ENCODE measurements around the gene EHHADH. TPM values are rescaled to one million over a fixed set of nuclear protein-coding genes. Genes with fewer than 3 reads are reported as not detected.

EHHADH gene
- total and polyA plus RNA-seq, 9 of the 15 experiments (the other 6 are each of a cell fraction or from before 2014, with no cell fraction given), result 3.6 to 6.4 (median 5.4) TPM

DNA sequence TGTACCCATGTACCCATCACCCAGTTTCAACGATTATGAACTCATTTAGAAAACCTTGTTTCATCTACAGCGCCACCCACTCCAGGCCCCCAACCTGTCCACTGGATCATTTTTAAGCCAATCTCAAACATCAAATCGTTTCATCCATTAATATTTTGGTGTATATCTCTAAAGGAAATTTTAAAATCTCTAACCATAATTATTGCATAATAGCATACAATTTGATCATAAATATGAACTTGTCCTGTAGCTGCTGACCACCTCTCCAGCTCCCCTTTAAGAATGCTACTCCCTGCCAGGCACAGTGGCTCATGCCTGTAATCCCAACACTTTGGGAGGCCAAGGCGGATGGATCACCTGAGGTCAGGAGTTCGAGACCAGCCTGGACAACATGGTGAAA, 98.2 kb downstream of the EHHADH start:
- Histone ChIP-seq H3K4me1 (replicated peaks in 1 of 2; ENCODE audit: control insufficient read depth in 2 of 2, insufficient read depth in 2 of 2, low read length in 2 of 2) (peaks cover 0 to 14% of the 10 kb centered on the region in 2 experiments; a peak in 3 of 5 replicates), H3K4me2 (ENCODE audit: insufficient read depth, low read length) (no peak overlapping the region), H3K27ac (ENCODE audit: extremely low read depth, low read depth, low read length) (no peak overlapping the region), H3K9me3 (replicated peaks; ENCODE audit: control insufficient read depth, insufficient read depth, low read depth, low read length) (no peaks in the 10 kb centered on the region), H2AFZ (ENCODE audit: low read depth, low read length) (no peak overlapping the region), H3K36me3 (ENCODE audit: control insufficient read depth, insufficient read depth, low read length) (no peaks in the 10 kb centered on the region), H3K27me3 (ENCODE audit: control insufficient read depth in 2 of 2, insufficient read depth in 2 of 2, low read length in 2 of 2) (peaks cover 30 to 45% of the 10 kb centered on the region in 2 experiments; a peak in 4 of 5 replicates), H3K79me2 (ENCODE audit: control insufficient read depth, insufficient read depth, low read length) (no peaks in the 10 kb centered on the region), H3K4me3 (no peak overlapping the region), H3K9me1 (ENCODE audit: control insufficient read depth, insufficient read depth, low read length) (no peaks in the 10 kb centered on the region), H4K20me1 (replicated peaks; ENCODE audit: control insufficient read depth, insufficient read depth, low read length) (no peaks in the 10 kb centered on the region), H3K9ac (ENCODE audit: insufficient read depth in 1 of 2, low read depth in 2 of 2, low read length in 2 of 2) (no peak overlapping the region)
- no peak for FAIRE-seq
- no peak for DNase-seq (ENCODE audit: extremely low read depth in 1 of 4, low spot score in 3 of 4)
- ChIA-PET CTCF (ENCODE audit: low intra/inter-chr PET ratio) (no interaction called here), POLR2A (interaction anchor here (1.5 to 2.5 kb wide), 2 partner anchors 8 to 12 kb away, joined by 4 to 6 read pairs; no protein-coding TSS in a partner anchor)
- intact Hi-C loops (cut with micrococcal nuclease), result no loop called here
- TF ChIP-seq CEBPB (tag; IDR thresholded peaks at IDR 0.05) (peak; percentile 57), ARNT (IDR thresholded peaks at IDR 0.05) (no peak), CEBPG (CRISPR knock-in tag; IDR thresholded peaks at IDR 0.05) (no peak), CEBPG (tag; conservative IDR thresholded peaks at IDR 0.05 in 1 of 2, IDR thresholded peaks at IDR 0.05 in 1 of 2) (peak in 1 of 2 experiments; percentile 54; a peak in 2 of 4 replicates)
- BruUV-seq (replicated peaks), result no TSS peak
- 18% methylated on average over 4 of the region's 5 CpGs for WGBS (ENCODE audit: insufficient coverage, low coverage, missing lambda C conversion rate)
- in situ Hi-C loops (cut with MboI), result no loop called here
- ATAC-seq, result no peak

DNA sequence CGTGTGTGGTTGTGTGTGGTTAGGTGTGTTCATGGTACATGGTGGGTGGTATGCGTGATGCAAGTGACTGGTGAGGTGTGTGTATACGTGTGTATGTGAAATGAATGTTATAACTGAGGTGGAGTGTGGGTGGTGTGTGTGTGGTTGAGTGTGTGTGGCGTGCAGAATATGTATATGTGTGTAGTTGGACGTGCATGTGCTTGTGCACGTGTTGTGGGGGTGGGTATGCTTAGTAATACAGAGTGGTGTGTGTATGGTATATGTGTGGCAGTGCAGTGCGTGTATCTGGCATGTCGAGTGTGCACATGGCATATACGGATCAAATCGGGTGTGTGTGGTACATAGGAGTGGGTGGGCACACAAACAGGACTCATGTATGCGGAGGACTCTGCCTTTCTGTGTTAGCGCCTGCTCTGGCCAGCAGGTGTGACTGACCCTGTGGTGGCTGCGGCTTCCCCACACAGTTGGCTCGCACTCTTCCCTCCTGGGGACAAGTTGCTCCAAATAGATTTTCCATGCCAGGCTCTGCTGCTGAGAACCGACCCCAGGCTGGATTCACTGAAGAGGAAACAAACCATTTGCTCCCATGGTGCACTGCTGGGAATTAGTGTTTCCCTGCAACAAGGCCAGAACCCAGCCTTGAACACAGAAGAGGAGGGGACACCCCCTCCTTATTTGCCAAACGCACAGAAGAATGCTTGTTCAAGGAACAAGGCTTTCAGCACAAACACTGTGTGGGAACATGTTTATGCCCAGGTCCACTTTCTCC, 99.8 kb downstream of the EHHADH start:
- ATAC-seq (no peak), FAIRE-seq (no peak), DNase-seq (ENCODE audit: extremely low read depth in 1 of 4, low spot score in 3 of 4) (no peak)
- peaks cover 0 to 14% of the 10 kb centered on the region in 2 experiments; a peak in 3 of 5 replicates for H3K4me1 ChIP-seq (replicated peaks in 1 of 2; ENCODE audit: control insufficient read depth in 2 of 2, insufficient read depth in 2 of 2, low read length in 2 of 2)
- H3K9me3 ChIP-seq (replicated peaks; ENCODE audit: control insufficient read depth, insufficient read depth, low read depth, low read length), result no peaks in the 10 kb centered on the region
- H3K36me3 ChIP-seq (ENCODE audit: control insufficient read depth, insufficient read depth, low read length), result no peaks in the 10 kb centered on the region
- 28% methylated on average over 14 of the region's 16 CpGs for WGBS (ENCODE audit: insufficient coverage, low coverage, missing lambda C conversion rate)
- no TSS peak for BruUV-seq (replicated peaks)
- ChIA-PET CTCF (ENCODE audit: low intra/inter-chr PET ratio) (no interaction called here), POLR2A (no interaction called here)
- H3K9me1 ChIP-seq (ENCODE audit: control insufficient read depth, insufficient read depth, low read length), result no peaks in the 10 kb centered on the region
- no peak overlapping the region for H2AFZ ChIP-seq (ENCODE audit: low read depth, low read length)
- no peak overlapping the region for H3K27ac ChIP-seq (ENCODE audit: extremely low read depth, low read depth, low read length)
- H3K9ac ChIP-seq (ENCODE audit: insufficient read depth in 1 of 2, low read depth in 2 of 2, low read length in 2 of 2), result no peak overlapping the region
- in situ Hi-C loops (cut with MboI) (no loop called here), intact Hi-C loops (cut with micrococcal nuclease) (no loop called here)
- no peaks in the 10 kb centered on the region for H4K20me1 ChIP-seq (replicated peaks; ENCODE audit: control insufficient read depth, insufficient read depth, low read length)
- no peaks in the 10 kb centered on the region for H3K79me2 ChIP-seq (ENCODE audit: control insufficient read depth, insufficient read depth, low read length)
- no peak overlapping the region for H3K4me2 ChIP-seq (ENCODE audit: insufficient read depth, low read length)
- H3K27me3 ChIP-seq (ENCODE audit: control insufficient read depth in 2 of 2, insufficient read depth in 2 of 2, low read length in 2 of 2), result peaks cover 36 to 43% of the 10 kb centered on the region in 2 experiments; a peak in 4 of 5 replicates
- H3K4me3 ChIP-seq, result no peak overlapping the region
- no peak for TF ChIP-seq POLR3G (IDR thresholded peaks at IDR 0.05; ENCODE audit: extremely low read depth, insufficient read length, insufficient replicate concordance)

Data from K562 (cell line).